BLaER1 (cell line): ENCODE results near the gene OCIAD1.

Source experiments
- H3K27ac ChIP-seq: shearing (Covaris generic); formaldehyde crosslinking; 2 replicates; pipeline ENCODE4 v1.8.1; 2022
- H3K27me3 ChIP-seq: shearing (Covaris generic); formaldehyde crosslinking; 2 replicates; pipeline ENCODE4 v1.8.1; 2022
- H3K36me3 ChIP-seq: shearing (Covaris generic); formaldehyde crosslinking; 2 replicates; pipeline ENCODE4 v1.8.1; 2022
- H3K4me1 ChIP-seq: shearing (Covaris generic); formaldehyde crosslinking; 2 replicates; pipeline ENCODE4 v1.8.1; 2022
- H3K4me2 ChIP-seq: shearing (Covaris generic); formaldehyde crosslinking; 2 replicates; pipeline ENCODE4 v1.8.1; 2022
- H3K4me3 ChIP-seq: shearing (Covaris generic); formaldehyde crosslinking; 2 replicates; pipeline ENCODE4 v1.8.1; 2022
- H3K9ac ChIP-seq: shearing (Covaris generic); formaldehyde crosslinking; 2 replicates; pipeline ENCODE4 v1.8.1; 2022
- H3K9me3 ChIP-seq: shearing (Covaris generic); formaldehyde crosslinking; 2 replicates; pipeline ENCODE4 v1.8.1; 2022
- H4K20me1 ChIP-seq: shearing (Covaris generic); formaldehyde crosslinking; 2 replicates; pipeline ENCODE4 v1.8.1; 2022
- Cebpa-rat ChIP-seq: shearing (Covaris generic); IDR thresholded peaks from 2 replicates; pipeline ENCODE4 v1.8.1; 2022

Gene OCIAD1

GRCh38 chr4:48904101-48904500 lies 73.2 kb downstream of the OCIAD1 start:
- Histone ChIP-seq H4K20me1 (no peaks in the 10 kb centered on the region), H3K4me2 (no peak overlapping the region), H3K4me3 (no peak overlapping the region), H3K9me3 (no peaks in the 10 kb centered on the region), H3K36me3 (peaks cover 15% of the 10 kb centered on the region), H3K27ac (no peak overlapping the region), H3K27me3 (peaks cover 6% of the 10 kb centered on the region; the same call in 1 of the 2 replicates), H3K4me1 (peaks cover 22% of the 10 kb centered on the region), H3K9ac (no peak overlapping the region)
- no peak for TF ChIP-seq Cebpa-rat

- TF ChIP-seq Cebpa-rat = no peak
- H3K36me3 ChIP-seq = peaks cover 15% of the 10 kb centered on the region
- H3K9ac ChIP-seq = no peak overlapping the region
- peaks cover 18% of the 10 kb centered on the region for H3K4me1 ChIP-seq
- H3K27me3 ChIP-seq = peaks cover 6% of the 10 kb centered on the region; the same call in 1 of the 2 replicates
- no peak overlapping the region for H3K27ac ChIP-seq
- no peaks in the 10 kb centered on the region for H3K9me3 ChIP-seq
- H3K4me2 ChIP-seq = no peak overlapping the region
- H4K20me1 ChIP-seq = no peaks in the 10 kb centered on the region
- no peak overlapping the region for H3K4me3 ChIP-seq
These were observed 73.8 kb downstream of the OCIAD1 start for GRCh38 chr4:48904541-48905142.

- Histone ChIP-seq H3K9ac (peak overlapping the region; percentile 81; the same call in 1 of the 2 replicates), H3K4me3 (peak overlapping the region; percentile 81), H3K27me3 (peaks cover 6% of the 10 kb centered on the region; the same call in 1 of the 2 replicates), H3K4me1 (peaks cover 18% of the 10 kb centered on the region), H3K4me2 (peak overlapping the region; percentile 87), H4K20me1 (no peaks in the 10 kb centered on the region), H3K9me3 (no peaks in the 10 kb centered on the region), H3K27ac (no peak overlapping the region), H3K36me3 (peaks cover 15% of the 10 kb centered on the region)
- TF ChIP-seq Cebpa-rat = no peak
These were observed 74.6 kb downstream of the OCIAD1 start for GRCh38 chr4:48905363-48906015.

GRCh38 chr4:48906206-48907173 lies 75.6 kb downstream of the OCIAD1 start, which contains the start of gene OCIAD2:
Gene OCIAD2 (minus strand): TSS chr4:48906774. CDS start chr4:48904549, 2,225 bp downstream.
- Histone ChIP-seq H3K27me3 (peaks cover 6% of the 10 kb centered on the region; the same call in 1 of the 2 replicates), H3K4me3 (peak within 1 kb of the TSS; percentile 81), H3K4me2 (peak within 1 kb of the TSS; percentile 87), H3K27ac (peak within 1 kb of the TSS; percentile 79), H3K9ac (peak within 1 kb of the TSS; percentile 81), H3K36me3 (peaks cover 15% of the 10 kb centered on the region), H3K9me3 (no peaks in the 10 kb centered on the region), H4K20me1 (no peaks in the 10 kb centered on the region), H3K4me1 (peaks cover 18% of the 10 kb centered on the region)
- TF ChIP-seq Cebpa-rat = no peak

- no peak for TF ChIP-seq Cebpa-rat
- no peak overlapping the region for H3K27ac ChIP-seq
- H3K27me3 ChIP-seq = peaks cover 6% of the 10 kb centered on the region; the same call in 1 of the 2 replicates
- peaks cover under 1% of the 10 kb centered on the region; the same call in 1 of the 2 replicates for H3K36me3 ChIP-seq
- H3K9ac ChIP-seq = no peak overlapping the region
- no peak overlapping the region for H3K4me3 ChIP-seq
- peaks cover 18% of the 10 kb centered on the region for H3K4me1 ChIP-seq
- no peak overlapping the region for H3K4me2 ChIP-seq
- no peaks in the 10 kb centered on the region for H4K20me1 ChIP-seq
- H3K9me3 ChIP-seq = no peaks in the 10 kb centered on the region
These were observed 77.0 kb downstream of the OCIAD1 start for GRCh38 chr4:48907706-48908477.

- Histone ChIP-seq H3K4me3 (no peak overlapping the region), H3K4me2 (no peak overlapping the region), H4K20me1 (no peaks in the 10 kb centered on the region), H3K4me1 (peaks cover 18% of the 10 kb centered on the region), H3K36me3 (no peaks in the 10 kb centered on the region), H3K27me3 (peaks cover 6% of the 10 kb centered on the region; the same call in 1 of the 2 replicates), H3K9ac (no peak overlapping the region), H3K9me3 (no peaks in the 10 kb centered on the region), H3K27ac (no peak overlapping the region)
- TF ChIP-seq Cebpa-rat = no peak
These were observed 77.8 kb downstream of the OCIAD1 start for GRCh38 chr4:48908687-48909086.

- no peak overlapping the region for H3K4me2 ChIP-seq
- H3K4me1 ChIP-seq = peaks cover 18% of the 10 kb centered on the region
- H3K36me3 ChIP-seq = no peaks in the 10 kb centered on the region
- no peak for TF ChIP-seq Cebpa-rat
- H4K20me1 ChIP-seq = no peaks in the 10 kb centered on the region
- H3K27me3 ChIP-seq = peaks cover 6% of the 10 kb centered on the region; the same call in 1 of the 2 replicates
- H3K9me3 ChIP-seq = no peaks in the 10 kb centered on the region
- no peak overlapping the region for H3K4me3 ChIP-seq
- no peak overlapping the region for H3K27ac ChIP-seq
- H3K9ac ChIP-seq = no peak overlapping the region
These were observed 78.8 kb downstream of the OCIAD1 start for GRCh38 chr4:48909697-48910096.

GRCh38 chr4:48910511-48910910 lies 79.6 kb downstream of the OCIAD1 start:
- Histone ChIP-seq H3K27me3 (peaks cover 6% of the 10 kb centered on the region; the same call in 1 of the 2 replicates), H4K20me1 (no peaks in the 10 kb centered on the region), H3K9ac (no peak overlapping the region), H3K4me1 (peaks cover 15% of the 10 kb centered on the region), H3K9me3 (no peaks in the 10 kb centered on the region), H3K36me3 (no peaks in the 10 kb centered on the region), H3K4me3 (no peak overlapping the region), H3K27ac (no peak overlapping the region), H3K4me2 (no peak overlapping the region)
- TF ChIP-seq Cebpa-rat = no peak
